UCSD-AML1 (cell line): ENCODE measurements around the gene SUMF1.

Experiments used
- DNase-seq: peaks from one replicate; lab custom pipeline; 2025; ENCODE audit not compliant: unreplicated experiment; lab: John Stamatoyannopoulos, UW

The SUMF1 gene

GRCh38 chr3:4466741-4467521 is at the start of gene SUMF1:
TSS of gene SUMF1 (minus strand) at chr3:4467269. CDS start at chr3:4467245, 24 bp downstream.
- DNase-seq, result peak; percentile 71

GRCh38 chr3:4515916-4516579 is 49.0 kb upstream of the SUMF1 start:
- DNase-seq, result no peak

DNA sequence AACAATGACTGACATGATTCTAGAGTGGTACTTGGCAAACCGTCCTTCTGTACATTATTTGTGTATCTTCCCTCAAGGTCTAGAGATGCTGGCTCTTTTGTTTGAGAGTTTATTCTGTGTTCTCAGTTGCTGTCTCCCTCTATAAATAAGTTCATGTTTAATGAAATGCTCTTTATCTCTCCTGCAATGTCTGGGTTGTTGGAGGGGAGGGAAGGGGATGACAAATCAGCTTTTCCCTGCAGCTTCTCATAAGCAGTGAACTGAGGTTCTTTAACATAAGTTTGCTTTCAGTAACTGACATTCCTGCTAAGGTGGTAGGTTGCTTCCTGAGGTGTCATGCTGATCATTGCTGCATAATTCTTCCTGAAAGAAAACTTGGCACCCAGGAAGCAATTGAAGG is 47.8 kb upstream of the SUMF1 start:
- DNase-seq, result no peak

DNA sequence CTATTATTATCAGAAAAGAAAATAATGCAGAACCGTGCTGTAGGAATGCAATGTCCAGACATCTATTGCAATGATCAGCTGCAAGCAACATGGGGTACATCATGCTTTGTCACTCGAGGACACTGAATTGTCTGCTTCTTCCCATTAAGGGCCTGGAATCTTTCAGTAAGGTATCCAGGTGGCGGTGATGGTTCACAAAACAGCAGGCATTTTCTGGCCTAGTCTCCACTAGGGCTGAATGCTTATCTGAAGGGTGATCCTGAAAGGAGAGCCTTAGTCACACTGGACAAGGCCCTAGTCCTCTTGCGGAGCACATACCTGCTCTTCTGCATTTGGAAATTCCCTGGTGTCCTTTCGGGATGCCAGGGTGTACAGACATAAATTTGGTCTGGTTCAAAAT is 47.3 kb upstream of the SUMF1 start:
- no peak for DNase-seq

DNA sequence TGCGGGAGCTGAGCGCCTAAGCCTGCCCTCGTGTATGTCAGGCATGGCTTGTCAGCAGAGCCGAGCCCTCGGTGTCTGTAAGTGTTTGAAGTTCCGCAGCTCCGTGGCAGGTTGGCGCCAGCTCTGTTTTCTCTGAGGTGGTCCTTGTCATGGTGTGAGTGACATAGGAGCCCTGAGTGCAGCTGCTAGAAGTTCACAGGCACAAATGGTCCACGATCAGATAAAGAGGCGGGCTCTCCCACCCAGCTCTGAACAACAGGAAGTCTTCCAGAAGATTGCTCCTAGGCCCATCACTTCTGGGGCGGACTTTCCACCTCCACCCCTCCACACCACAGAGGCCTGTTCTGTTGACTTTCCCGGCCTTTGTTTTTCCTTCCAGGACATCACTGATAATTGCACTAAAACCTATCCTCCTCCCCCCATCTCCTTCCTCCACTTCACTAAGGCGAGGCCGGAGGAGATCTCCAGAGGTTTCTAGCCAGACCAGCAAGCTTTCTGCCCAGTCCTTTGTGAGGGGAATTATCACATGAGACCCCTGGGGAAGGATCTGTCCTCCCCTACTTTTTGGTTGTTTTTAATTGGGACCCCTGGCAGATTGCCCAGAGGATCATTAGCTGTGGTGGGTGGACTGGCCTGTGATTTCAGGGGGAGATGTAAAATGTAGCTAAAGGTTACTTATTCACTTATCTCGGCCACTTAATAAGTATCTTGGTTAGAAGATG is 46.0 kb upstream of the SUMF1 start:
- no peak for DNase-seq

DNA sequence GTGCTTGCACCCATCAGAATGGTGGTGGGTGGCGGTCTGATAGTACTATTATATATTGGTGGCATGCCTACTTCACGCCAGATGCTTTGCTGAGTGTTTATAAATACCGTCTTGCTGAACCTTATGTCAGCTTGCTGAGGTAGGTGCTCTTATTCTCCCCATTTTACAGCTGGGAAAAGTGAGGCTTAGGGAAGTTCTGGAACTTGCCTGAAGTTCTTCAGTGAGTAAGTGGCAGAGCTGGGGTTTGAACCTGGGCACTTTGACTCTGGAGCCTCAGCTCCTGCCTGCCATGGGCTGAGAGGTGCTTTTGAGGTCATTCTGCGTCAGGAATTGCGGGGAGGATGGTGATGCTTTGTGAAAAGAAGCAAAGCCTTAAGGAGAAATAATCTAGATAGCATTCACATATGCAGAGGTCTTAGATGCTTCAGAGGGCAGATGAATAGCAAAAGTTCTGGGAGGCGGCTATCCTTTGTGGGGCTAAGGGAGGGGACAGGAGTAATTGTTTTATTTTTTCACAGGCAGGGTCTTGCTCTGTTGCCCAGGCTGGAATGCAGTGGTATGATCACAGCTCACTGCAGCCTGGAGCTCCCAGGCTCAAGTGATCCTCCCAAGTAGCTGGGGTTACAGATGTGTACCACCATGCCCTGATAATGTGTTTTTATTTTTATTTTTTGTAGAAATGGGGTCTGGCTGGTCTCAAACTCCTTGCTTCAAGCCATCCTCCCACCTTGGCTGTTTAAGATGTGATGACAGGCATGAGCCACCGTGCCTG is 44.6 kb upstream of the SUMF1 start:
- DNase-seq, result no peak

DNA sequence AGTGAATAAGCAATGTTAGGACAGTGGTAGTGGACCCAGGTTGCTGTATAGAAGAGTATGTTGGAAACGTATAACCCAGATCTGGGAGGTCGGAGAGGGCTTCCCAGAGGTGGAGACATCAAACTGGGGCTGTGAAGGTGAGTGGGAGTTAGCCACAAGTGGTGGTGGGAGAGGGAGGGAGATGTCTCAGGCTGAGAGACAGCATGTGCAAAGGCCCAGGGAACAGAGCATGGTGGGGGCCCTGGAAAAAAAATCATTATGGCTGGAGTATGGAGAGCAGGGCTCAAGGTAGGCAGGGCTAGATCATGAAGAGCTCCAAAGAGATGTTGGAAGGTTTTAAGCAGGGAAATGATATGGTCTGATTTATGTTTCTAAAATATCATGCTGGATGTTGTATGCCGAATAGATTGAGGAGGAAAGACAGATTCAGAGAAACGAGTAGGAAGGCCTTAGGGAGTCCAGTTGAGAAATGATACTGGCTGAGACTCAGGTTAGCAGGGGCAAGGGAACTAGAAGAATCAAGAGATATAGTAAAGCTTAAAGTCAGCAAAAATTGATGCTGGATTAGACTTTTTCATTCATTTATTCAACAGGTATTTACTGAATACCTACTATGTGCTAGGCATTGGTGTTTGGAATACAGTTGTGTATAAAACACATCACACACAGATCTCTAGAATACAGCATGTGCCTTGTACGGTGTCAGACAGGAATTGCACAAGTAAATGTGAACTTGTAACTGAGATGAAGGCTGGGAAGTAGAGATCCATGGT is 43.1 kb upstream of the SUMF1 start:
- no peak for DNase-seq

- DNase-seq, result no peak
These were observed 42.0 kb upstream of the SUMF1 start for GRCh38 chr3:4509043-4509442.

DNA sequence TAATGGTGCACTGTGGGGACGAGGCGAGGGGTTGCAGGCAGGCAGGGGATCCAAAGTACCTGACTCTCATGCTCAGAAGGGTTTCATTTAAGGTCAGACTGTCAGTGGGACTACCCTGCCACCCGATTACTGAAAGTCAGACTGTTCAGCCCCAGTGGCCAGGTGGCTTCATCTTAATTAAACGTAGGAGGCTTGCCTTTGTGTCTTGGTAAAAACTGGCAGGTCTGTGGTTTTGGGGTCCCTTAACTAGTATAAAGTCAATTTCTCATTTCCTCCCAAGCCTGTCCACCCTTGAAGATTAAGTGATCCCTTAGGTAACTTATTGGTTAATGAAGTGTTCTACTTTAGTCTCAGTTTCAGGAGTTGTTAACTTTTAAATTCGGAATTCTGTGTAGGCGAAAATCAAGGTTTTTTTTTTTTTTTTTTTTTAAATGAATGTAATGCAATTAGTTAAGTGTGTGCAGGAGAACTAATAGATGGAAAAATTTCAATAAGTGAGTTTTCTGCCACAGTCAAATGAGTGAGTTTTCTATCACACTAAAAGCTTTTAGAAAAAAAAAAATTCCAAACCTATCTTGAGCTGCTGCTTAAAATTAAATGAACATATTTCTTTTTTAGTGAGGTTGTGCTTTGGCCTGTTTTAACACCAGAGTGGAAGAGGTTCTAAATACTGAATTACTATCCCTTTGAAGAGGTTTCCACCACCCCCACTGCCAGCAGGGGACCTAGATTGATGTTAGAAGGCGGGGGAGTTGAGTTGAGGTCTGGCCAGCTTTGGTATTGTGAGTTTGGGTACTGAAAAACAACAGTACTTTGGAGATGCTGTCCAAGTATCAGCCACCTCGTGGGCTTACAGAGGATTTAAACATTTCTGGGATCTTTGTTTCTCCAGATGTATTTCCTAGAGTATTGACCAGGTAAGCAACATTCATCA is 41.2 kb upstream of the SUMF1 start:
- no peak for DNase-seq

DNA sequence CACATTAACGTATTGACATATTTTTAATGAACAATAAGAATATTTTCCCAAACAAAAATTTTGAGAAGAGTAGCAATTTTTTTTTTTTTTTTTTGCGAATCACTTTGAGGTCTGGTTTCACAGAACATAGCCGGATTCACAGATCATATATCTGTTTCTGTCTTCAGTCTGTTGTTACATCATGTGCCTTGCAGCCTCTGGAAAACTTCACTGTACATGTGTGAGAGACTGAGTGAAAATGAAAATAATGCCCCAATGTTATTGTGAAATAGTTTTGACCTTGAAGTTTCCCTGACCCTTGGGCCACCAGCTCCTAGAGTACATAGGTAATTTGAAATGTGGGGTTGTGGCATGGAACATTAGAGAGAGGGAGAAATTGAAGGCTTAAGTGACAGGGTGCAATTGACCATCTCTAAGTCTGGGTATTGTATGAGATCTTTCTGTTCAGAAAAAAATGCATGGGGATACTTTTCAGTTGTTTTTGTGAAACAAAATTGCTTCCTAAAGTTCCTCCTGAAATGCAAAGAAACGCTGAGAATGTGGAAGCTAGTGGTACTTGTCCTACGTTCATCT is 40.0 kb upstream of the SUMF1 start:
- no peak for DNase-seq

DNA sequence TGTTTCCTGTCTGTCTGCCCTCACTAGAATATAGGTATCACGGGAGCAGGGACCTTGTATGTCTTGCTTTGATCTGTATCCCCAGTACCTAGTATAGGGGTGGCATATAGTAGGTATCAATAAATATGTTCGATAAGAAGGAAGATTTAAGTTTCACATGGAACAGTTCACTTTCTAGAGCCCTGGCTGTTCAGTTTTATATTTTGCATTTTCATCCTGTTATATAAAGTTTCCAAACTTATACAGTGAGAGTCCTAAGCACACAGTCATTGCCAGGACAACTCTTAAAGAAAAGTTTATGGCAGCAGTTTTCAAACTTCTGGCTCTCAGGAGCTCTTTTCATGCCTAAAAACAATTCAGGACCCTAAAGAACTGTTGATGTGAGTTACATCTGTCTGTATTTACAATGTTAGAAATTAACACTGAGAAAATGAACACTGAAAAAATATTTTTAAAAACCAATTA is 39.5 kb upstream of the SUMF1 start:
- DNase-seq, result no peak

- DNase-seq, result no peak
These were observed 38.9 kb upstream of the SUMF1 start for GRCh38 chr3:4505688-4506558.

- peak; percentile 48 for DNase-seq
These were observed 37.5 kb upstream of the SUMF1 start for GRCh38 chr3:4504340-4505261.

GRCh38 chr3:4503050-4503449 is 36.0 kb upstream of the SUMF1 start:
- DNase-seq, result no peak

DNA sequence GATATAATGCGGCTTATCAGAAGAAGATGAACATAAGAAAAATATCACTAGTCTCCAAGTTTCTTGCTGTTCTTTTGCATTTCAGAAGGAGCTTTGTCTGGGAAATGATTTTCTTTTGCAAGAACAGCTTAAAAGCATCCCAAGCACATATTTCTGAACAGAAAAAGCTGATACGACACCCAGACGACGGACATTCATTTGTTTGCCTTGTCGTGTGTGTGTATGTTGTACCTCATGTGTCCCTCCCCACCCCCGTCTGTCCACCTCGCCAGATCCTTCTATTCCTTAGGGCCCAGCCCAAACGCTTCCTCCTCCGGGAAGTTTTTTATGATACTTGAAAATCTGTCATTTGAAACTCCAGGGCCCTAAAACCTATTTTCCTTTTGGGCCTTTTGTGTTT is 34.9 kb upstream of the SUMF1 start:
- no peak for DNase-seq

- DNase-seq, result no peak
These were observed 34.4 kb upstream of the SUMF1 start for GRCh38 chr3:4501437-4501836.

- DNase-seq, result no peak
These were observed 31.4 kb upstream of the SUMF1 start for GRCh38 chr3:4498446-4498845.
